Neural crest cell (in vitro differentiated cells): ENCODE data around the gene LMLN. TPM values are rescaled to one million over a fixed set of nuclear protein-coding genes. Genes with fewer than 3 reads are reported as not detected.

Experiments
- DNase-seq: peaks from one replicate; pipeline ENCODE4 v3.0.0; 2021; ENCODE audit warnings: low read depth, mixed read lengths, low spot score
- H3K27ac Mint-ChIP-seq: one replicate; pipeline ENCODE4 v1.8.0; 2021; ENCODE audit warnings: mild to moderate bottlenecking, mixed read lengths; ENCODE audit not compliant: unreplicated experiment
- H3K27me3 Mint-ChIP-seq: 2 replicates; pipeline ENCODE4 v1.8.0; 2021; ENCODE audit warnings: low read depth, mild to moderate bottlenecking, mixed read lengths
- H3K36me3 Mint-ChIP-seq: 2 replicates; pipeline ENCODE4 v1.8.0; 2021; ENCODE audit warnings: low read depth, mild to moderate bottlenecking, mixed read lengths
- H3K4me1 Mint-ChIP-seq: 2 replicates; pipeline ENCODE4 v1.8.0; 2021; ENCODE audit warnings: mixed read lengths
- H3K4me3 Mint-ChIP-seq: one replicate; pipeline ENCODE4 v1.8.0; 2021; ENCODE audit warnings: mild to moderate bottlenecking, mixed read lengths
- H3K9me3 Mint-ChIP-seq: 2 replicates; pipeline ENCODE4 v1.8.0; 2021; ENCODE audit warnings: mixed read lengths
- CTCF ChIP-seq: fragments of 200-600 bp; sonication (generic); conservative IDR thresholded peaks from 2 replicates; pipeline ENCODE4 v1.5.0; 2021; ENCODE audit warnings: antibody characterized with exemption, mild to moderate bottlenecking
- total RNA-seq: library from RNA; stranded (reverse); gene quantifications from 2 replicates; pipeline ENCODE4 v1.2.1, GENCODE V29; 2021

LMLN gene
- total RNA-seq, 1 donor from 2014 or later: 9.6 TPM

DNA sequence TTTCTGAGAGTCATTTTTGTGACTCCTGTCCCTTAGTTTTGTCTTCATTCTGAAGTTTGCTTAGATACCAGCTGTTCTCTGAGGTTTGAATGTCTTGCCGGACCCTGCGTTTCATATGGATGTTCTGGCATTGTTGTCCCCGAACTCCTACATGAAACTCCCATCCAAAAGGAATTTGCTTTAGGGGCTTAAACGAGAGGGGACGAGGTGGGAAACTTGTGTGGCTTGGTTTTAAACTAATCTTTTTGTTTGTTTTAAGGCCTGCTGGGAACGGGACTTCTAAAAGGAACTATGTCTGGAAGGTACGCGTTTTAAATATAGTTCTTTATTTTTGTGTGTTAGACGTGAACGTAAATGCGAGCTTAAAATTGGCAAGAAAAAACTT, 9.3 kb upstream of the LMLN start:
- TF ChIP-seq CTCF: no peak
- H3K27me3 Mint-ChIP-seq: no peaks in the 10 kb centered on the region
- H3K36me3 Mint-ChIP-seq: peaks cover 28% of the 10 kb centered on the region
- no peak for DNase-seq
- H3K9me3 Mint-ChIP-seq: no peaks in the 10 kb centered on the region
- peak overlapping the region; percentile 99 for H3K27ac Mint-ChIP-seq
- H3K4me3 Mint-ChIP-seq: peak overlapping the region; percentile 98
- H3K4me1 Mint-ChIP-seq: peaks cover 32% of the 10 kb centered on the region

- peak overlapping the region; percentile 98 for H3K4me3 Mint-ChIP-seq
- no peaks in the 10 kb centered on the region for H3K9me3 Mint-ChIP-seq
- DNase-seq: no peak
- H3K27ac Mint-ChIP-seq: no peak overlapping the region
- H3K36me3 Mint-ChIP-seq: peaks cover 32% of the 10 kb centered on the region
- no peaks in the 10 kb centered on the region for H3K27me3 Mint-ChIP-seq
- H3K4me1 Mint-ChIP-seq: peaks cover 33% of the 10 kb centered on the region
- TF ChIP-seq CTCF: no peak
Observed at GRCh38 chr3:197951392-197951990, 8.5 kb upstream of the LMLN start.

DNA sequence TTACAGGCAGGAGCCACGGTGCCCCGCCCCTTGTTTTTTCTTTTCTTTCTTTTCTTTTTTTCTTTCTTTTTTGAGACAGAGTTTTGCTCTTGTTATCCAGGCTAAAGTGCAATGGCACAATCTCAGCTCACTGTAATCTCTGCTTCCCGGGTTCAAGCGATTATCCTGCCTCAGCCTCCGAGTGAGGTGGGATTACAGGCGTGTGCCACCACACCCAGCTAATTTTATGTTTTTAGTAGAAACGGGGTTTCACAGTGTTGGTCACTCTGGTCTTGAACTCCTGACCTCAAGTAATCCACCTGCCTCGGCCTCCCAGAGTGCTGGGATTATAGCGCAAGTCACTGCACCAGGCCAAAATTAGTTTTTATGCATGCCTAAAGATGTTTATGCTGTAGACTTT, 7.6 kb upstream of the LMLN start:
- Mint-ChIP-seq H3K27ac (no peak overlapping the region), H3K4me3 (peak overlapping the region; percentile 82), H3K36me3 (peaks cover 32% of the 10 kb centered on the region), H3K4me1 (peaks cover 39% of the 10 kb centered on the region), H3K9me3 (no peaks in the 10 kb centered on the region), H3K27me3 (no peaks in the 10 kb centered on the region)
- no peak for DNase-seq
- TF ChIP-seq CTCF: no peak

- Mint-ChIP-seq H3K4me3 (peak overlapping the region; percentile 82), H3K4me1 (peaks cover 45% of the 10 kb centered on the region), H3K27ac (peak overlapping the region; percentile 84), H3K27me3 (no peaks in the 10 kb centered on the region), H3K9me3 (no peaks in the 10 kb centered on the region), H3K36me3 (peaks cover 32% of the 10 kb centered on the region)
- no peak for DNase-seq
- TF ChIP-seq CTCF: no peak
Observed at GRCh38 chr3:197953325-197953724, 6.7 kb upstream of the LMLN start.

DNA sequence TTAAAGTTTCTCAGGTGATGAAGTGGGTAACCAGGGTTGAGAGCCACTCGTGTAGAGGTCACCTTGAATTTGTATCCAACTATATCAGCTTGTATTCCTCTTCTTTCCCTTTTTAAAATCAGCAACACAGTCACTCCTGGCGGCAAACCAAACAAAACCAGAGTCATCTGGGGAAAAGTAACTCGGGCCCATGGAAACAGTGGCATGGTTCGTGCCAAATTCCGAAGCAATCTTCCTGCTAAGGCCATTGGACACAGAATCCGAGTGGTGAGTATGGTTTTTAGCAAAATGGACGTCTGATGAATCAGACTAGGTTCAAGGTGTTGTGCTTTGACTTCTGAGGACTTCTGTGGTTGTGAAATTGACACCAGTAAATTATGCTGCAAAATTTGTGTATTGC, 6.1 kb upstream of the LMLN start:
- DNase-seq: no peak
- no peaks in the 10 kb centered on the region for H3K9me3 Mint-ChIP-seq
- peaks cover 32% of the 10 kb centered on the region for H3K36me3 Mint-ChIP-seq
- H3K27me3 Mint-ChIP-seq: no peaks in the 10 kb centered on the region
- peak overlapping the region; percentile 82 for H3K4me3 Mint-ChIP-seq
- no peak for TF ChIP-seq CTCF
- peak overlapping the region; percentile 84 for H3K27ac Mint-ChIP-seq
- H3K4me1 Mint-ChIP-seq: peaks cover 48% of the 10 kb centered on the region
